ENCODE data around the gene RCSD1. TPM values are rescaled to one million over a fixed set of nuclear protein-coding genes. Genes with fewer than 3 reads are reported as not detected.
A peak's percentile ranks its signal among the peaks of the same experiment; 100 is the strongest.
"Not testable (repeated sequence)": the region's sequence is repeated elsewhere in the genome, so short reads cannot be mapped to it uniquely, and the experiment has no call there.

Gene RCSD1
- total RNA-seq, 1 donor from 2014 or later = 0.98 TPM

- Mint-ChIP-seq H3K4me1 (ENCODE audit: low read depth, unreplicated experiment) (peaks cover 31% of the 10 kb centered on the region), H3K27me3 (ENCODE audit: low read depth, unreplicated experiment) (no peaks in the 10 kb centered on the region), H3K9me3 (ENCODE audit: unreplicated experiment) (peaks cover 4% of the 10 kb centered on the region), H3K4me3 (ENCODE audit: unreplicated experiment) (no peak overlapping the region), H3K36me3 (ENCODE audit: low read depth, unreplicated experiment) (peaks cover 20% of the 10 kb centered on the region), H3K27ac (ENCODE audit: unreplicated experiment) (peak overlapping the region; percentile 22)
- no peaks in the 10 kb centered on the region for H3K36me3 ChIP-seq (ENCODE audit: insufficient read depth, low read length)
- H3K27ac ChIP-seq (ENCODE audit: low read depth, low read length) = no peak overlapping the region
- no peak overlapping the region for H3K4me2 ChIP-seq (ENCODE audit: low read length)
- no peaks in the 10 kb centered on the region for H3K4me1 ChIP-seq (ENCODE audit: insufficient read depth, low read length)
- H3K79me2 ChIP-seq (ENCODE audit: insufficient read depth, low read length) = peaks cover 92% of the 10 kb centered on the region
- no peak overlapping the region for H3K9ac ChIP-seq (ENCODE audit: low read length)
- no peak for FAIRE-seq
- no peak overlapping the region for H3K4me3 ChIP-seq (ENCODE audit: insufficient read depth, low read depth, low read length)
- no peaks in the 10 kb centered on the region for H3K27me3 ChIP-seq (ENCODE audit: insufficient read depth, low read length)
- no peak overlapping the region for H2AFZ ChIP-seq (ENCODE audit: low read depth, low read length)
- peaks cover 89% of the 10 kb centered on the region for H4K20me1 ChIP-seq (ENCODE audit: insufficient read depth, low read length)
- TF ChIP-seq, protein P1, sequence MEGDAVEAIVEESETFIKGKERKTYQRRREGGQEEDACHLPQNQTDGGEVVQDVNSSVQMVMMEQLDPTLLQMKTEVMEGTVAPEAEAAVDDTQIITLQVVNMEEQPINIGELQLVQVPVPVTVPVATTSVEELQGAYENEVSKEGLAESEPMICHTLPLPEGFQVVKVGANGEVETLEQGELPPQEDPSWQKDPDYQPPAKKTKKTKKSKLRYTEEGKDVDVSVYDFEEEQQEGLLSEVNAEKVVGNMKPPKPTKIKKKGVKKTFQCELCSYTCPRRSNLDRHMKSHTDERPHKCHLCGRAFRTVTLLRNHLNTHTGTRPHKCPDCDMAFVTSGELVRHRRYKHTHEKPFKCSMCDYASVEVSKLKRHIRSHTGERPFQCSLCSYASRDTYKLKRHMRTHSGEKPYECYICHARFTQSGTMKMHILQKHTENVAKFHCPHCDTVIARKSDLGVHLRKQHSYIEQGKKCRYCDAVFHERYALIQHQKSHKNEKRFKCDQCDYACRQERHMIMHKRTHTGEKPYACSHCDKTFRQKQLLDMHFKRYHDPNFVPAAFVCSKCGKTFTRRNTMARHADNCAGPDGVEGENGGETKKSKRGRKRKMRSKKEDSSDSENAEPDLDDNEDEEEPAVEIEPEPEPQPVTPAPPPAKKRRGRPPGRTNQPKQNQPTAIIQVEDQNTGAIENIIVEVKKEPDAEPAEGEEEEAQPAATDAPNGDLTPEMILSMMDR (IDR thresholded peaks at IDR 0.05; ENCODE audit: insufficient read depth, low read depth, low read length) = no peak
- TF ChIP-seq EZH2 (IDR thresholded peaks at IDR 0.05; ENCODE audit: insufficient read depth, low read length) = no peak
- H3K9me3 ChIP-seq (ENCODE audit: insufficient read depth, low read depth, low read length) = no peaks in the 10 kb centered on the region
- DNase-seq (ENCODE audit: low read depth) = no peak
Observed at GRCh38 chr1:167739752-167740151, 109.7 kb downstream of the RCSD1 start.

- H3K4me1 Mint-ChIP-seq (ENCODE audit: low read depth, unreplicated experiment) = peaks cover 39% of the 10 kb centered on the region
- not testable (repeated sequence) for H3K9me3 Mint-ChIP-seq (ENCODE audit: unreplicated experiment); H2AFZ ChIP-seq (ENCODE audit: low read depth, low read length)
Observed at GRCh38 chr1:167741103-167741502, 111.1 kb downstream of the RCSD1 start.

GRCh38 chr1:167742392-167743057, 112.5 kb downstream of the RCSD1 start:
- H3K27me3 ChIP-seq (ENCODE audit: insufficient read depth, low read length); H3K9me3 ChIP-seq (ENCODE audit: insufficient read depth, low read depth, low read length); H3K4me1 ChIP-seq (ENCODE audit: insufficient read depth, low read length); H3K9ac ChIP-seq (ENCODE audit: low read length); H3K27me3 Mint-ChIP-seq (ENCODE audit: low read depth, unreplicated experiment); H3K4me3 ChIP-seq (ENCODE audit: insufficient read depth, low read depth, low read length); FAIRE-seq; H3K4me2 ChIP-seq (ENCODE audit: low read length); H2AFZ ChIP-seq (ENCODE audit: low read depth, low read length); H3K9me3 Mint-ChIP-seq (ENCODE audit: unreplicated experiment); H3K27ac ChIP-seq (ENCODE audit: low read depth, low read length); DNase-seq (ENCODE audit: low read depth); H3K27ac Mint-ChIP-seq (ENCODE audit: unreplicated experiment); H3K4me3 Mint-ChIP-seq (ENCODE audit: unreplicated experiment); H3K36me3 ChIP-seq (ENCODE audit: insufficient read depth, low read length): not testable (repeated sequence)
- H3K36me3 Mint-ChIP-seq (ENCODE audit: low read depth, unreplicated experiment) = peaks cover 20% of the 10 kb centered on the region
- peaks cover 46% of the 10 kb centered on the region for H3K4me1 Mint-ChIP-seq (ENCODE audit: low read depth, unreplicated experiment)
- H3K79me2 ChIP-seq (ENCODE audit: insufficient read depth, low read length) = peaks cover 92% of the 10 kb centered on the region
- H4K20me1 ChIP-seq (ENCODE audit: insufficient read depth, low read length) = peaks cover 87% of the 10 kb centered on the region

More at GRCh38 chr1:167741103-167741502, 111.1 kb downstream of the RCSD1 start:
- H3K4me3 Mint-ChIP-seq (ENCODE audit: unreplicated experiment); H3K9me3 ChIP-seq (ENCODE audit: insufficient read depth, low read depth, low read length); H3K4me1 ChIP-seq (ENCODE audit: insufficient read depth, low read length); H3K27me3 Mint-ChIP-seq (ENCODE audit: low read depth, unreplicated experiment); H3K4me2 ChIP-seq (ENCODE audit: low read length); H3K27ac ChIP-seq (ENCODE audit: low read depth, low read length); H3K27ac Mint-ChIP-seq (ENCODE audit: unreplicated experiment); DNase-seq (ENCODE audit: low read depth); H3K27me3 ChIP-seq (ENCODE audit: insufficient read depth, low read length); H3K9ac ChIP-seq (ENCODE audit: low read length); H3K4me3 ChIP-seq (ENCODE audit: insufficient read depth, low read depth, low read length); H3K36me3 ChIP-seq (ENCODE audit: insufficient read depth, low read length); FAIRE-seq: not testable (repeated sequence)
- Histone ChIP-seq H4K20me1 (ENCODE audit: insufficient read depth, low read length) (peaks cover 89% of the 10 kb centered on the region), H3K79me2 (ENCODE audit: insufficient read depth, low read length) (peaks cover 92% of the 10 kb centered on the region)
- peaks cover 20% of the 10 kb centered on the region for H3K36me3 Mint-ChIP-seq (ENCODE audit: low read depth, unreplicated experiment)

All from astrocyte (in vitro differentiated cells and primary cell).